ENCODE results near the gene SPACA7. TPM values are rescaled to one million over a fixed set of nuclear protein-coding genes. Genes with fewer than 3 reads are reported as not detected.

SPACA7 gene, protein sequence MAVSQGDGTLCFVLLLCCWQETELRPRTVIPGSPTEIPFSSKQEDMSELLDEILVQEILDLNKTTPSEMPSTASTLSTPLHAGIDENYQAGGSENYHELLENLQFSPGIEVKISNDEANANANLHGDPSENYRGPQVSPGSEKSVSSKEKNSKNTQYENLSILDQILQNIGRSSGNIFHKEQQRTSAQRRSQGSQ
- not detected in 2 replicates for total RNA-seq

DNA sequence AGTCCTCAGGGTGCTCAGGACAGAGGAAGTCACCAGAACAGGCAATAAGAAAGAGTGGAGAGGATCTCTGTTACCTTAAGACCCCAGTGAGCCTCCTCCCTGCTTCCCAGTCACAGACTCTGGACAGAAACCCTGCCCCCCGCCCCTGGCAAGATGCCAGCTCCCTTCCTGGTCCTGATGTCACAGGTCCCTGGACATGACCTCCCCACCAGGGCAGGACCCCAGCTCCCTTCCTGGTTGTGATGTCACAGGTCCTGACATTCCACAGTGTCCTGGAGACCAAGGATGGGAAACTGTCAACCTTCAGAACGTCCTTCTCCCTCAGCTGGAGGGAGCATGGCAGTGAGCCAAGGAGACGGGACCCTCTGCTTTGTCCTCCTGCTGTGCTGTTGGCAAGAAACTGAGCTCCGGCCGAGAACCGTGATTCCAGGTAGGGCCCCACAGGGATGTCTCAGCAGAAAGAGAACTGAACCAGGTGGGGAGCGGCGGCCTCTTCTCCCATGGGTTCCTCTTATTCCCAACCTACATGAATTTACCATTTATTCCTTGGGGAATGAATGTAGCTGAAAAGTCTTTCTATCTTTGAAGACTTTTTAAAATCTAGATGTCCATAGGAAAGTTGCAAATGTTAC, at the start of gene SPACA7:
Gene SPACA7 (plus strand): TSS at position 306 of the 632 bp plus-strand sequence. CDS start 31 bp downstream, at position 337.
- DNase-seq (ENCODE audit: low read depth in 2 of 2): no peak

DNA sequence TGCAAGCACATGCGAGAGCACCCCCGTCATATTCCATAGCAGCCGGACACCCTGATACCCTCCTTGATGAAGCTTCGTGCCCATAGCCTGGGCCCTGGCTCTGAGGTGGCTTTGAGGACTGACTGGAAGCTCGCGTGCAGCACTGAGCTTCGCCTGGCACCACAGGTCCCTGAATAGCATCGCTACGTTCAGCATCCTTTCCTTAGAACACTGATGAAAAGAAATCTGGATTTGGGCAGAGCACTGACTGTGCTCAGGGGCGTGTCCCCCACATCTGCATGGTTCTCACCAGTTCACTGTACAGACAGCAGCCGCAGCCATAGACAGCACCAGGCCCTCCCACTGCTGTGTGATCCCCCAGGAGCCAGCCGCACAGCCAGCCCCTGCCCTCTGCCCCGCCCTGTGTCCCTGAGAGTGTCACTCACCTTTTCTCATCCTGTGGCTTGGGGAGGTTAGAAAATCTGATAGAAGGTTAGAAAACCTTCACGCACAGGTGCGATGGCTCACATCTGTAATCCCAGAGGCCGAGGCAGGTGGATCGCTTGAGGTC, 49.3 kb upstream of the SPACA7 start:
- no peak for DNase-seq (ENCODE audit: low read depth in 2 of 2)

DNA sequence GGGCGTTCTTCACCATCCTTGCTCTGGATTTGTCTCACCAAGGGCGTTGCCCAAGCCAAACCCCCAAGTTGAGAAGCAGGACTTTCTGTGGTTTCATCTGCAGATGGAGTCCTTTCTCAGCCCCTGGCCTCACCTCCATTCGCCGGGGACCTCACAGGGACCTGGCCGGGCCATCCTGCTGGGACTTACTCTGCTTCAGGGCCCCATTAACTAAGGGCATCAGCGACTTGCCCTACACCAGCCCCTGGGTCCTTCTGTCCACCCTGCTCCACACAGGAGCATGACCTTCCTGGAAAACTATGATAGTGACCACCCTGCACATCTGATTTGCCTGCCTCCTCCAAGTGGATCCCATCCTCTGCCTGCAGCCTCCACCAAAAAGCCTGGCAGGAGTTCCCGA, 47.2 kb upstream of the SPACA7 start:
- no peak for DNase-seq (ENCODE audit: low read depth in 2 of 2)

DNA sequence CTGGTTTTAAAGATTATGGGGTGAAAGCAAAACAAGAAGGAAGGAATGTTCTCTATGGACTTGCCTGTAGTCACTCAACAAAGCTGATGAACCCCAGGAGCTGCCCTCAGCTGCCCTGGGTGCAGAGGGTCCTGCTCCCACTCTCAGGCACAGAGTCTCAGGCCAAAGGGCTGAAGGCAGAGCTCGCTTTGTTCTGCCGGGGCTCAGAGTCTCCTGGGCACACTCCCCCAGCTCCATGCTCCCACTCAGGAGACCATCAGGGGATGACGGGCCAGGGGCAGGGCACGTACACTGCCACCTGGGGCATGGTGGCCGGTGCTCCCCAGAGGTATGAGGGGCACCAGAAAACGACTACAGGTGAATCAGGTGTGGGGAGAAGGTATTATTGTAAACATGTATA, 46.8 kb upstream of the SPACA7 start:
- no peak for DNase-seq (ENCODE audit: low read depth in 2 of 2)

DNA sequence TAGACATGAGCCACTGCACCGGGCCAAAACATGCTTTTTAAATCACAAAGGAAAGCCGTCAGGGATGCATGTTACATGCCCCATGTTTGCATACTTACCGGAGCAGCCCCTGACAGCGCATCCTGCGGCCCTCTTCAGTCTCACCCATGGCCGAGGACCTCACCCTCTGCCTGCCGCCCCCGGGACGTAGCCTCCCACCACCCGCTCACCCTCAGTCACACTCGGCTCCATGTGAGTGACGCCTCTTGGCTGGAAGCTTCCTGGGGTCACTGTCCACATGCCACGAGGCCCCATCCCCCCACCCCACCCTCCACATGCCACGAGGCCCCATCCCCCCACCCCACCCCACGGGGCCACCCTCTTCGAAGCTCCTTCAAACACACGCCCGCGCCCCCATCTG, 46.1 kb upstream of the SPACA7 start:
- DNase-seq (ENCODE audit: low read depth in 2 of 2): no peak

GRCh38 chr13:112330479-112331381, 45.4 kb upstream of the SPACA7 start:
- DNase-seq (ENCODE audit: low read depth in 2 of 2): no peak

- no peak for DNase-seq (ENCODE audit: low read depth in 2 of 2)
Measured at GRCh38 chr13:112331675-112332074, 44.5 kb upstream of the SPACA7 start.

DNA sequence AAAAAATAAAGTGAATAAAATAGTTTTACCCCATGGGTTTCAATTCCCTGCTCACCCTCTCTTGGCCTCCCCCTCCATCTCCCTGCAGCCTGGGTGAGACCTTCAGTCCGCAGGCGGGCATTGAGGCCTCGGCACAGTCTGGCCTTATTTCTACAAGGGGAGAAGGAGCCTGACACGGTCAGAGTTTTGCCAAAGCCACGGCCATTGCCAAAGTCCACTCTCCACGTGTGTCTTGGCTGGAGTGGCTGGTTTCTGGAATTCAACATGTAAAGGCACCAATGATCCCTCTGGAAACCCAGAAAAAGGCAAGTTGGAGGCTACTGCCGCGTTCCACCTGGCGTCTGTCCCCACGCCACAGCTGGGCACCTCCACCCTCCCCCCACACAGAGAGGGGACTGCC, 43.4 kb upstream of the SPACA7 start:
- DNase-seq (ENCODE audit: low read depth in 2 of 2): no peak

DNA sequence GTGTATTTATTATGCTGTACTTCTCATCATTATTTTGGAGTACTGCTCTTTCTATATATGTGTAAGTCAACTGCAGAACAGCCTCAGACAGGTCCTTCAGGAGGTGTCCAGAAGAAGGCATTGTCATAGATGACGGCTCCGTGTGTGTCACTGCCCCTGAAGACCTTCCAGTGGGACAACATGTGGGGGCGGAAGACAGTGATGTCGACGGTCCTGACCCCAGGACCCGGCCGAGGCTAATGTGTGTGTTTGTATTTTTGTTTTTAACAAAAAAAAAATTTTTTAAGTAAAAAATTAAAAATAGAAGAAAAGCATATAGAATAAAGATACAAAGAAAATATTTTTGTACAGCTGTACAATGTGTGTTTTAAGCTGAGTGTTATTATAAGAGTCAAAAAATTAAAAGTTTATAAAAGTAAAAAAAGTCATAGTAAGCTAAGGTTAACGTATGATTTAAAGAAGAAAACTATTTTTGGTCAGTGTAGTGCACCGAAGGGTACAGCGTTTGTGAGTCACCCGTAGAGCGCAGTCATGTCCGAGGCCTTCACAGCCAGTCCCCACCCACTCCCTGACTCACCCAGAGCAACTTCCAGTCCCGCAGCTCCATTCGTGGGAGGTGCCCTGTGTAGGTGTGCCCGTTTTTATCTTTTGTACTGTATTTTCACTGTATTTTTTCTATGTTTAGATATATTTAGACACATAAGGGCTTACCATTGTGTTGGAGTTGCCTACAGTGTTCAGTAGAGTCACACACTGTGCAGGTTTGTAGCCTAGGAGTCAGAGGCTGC, 42.2 kb upstream of the SPACA7 start:
- no peak for DNase-seq (ENCODE audit: low read depth in 2 of 2)

DNA sequence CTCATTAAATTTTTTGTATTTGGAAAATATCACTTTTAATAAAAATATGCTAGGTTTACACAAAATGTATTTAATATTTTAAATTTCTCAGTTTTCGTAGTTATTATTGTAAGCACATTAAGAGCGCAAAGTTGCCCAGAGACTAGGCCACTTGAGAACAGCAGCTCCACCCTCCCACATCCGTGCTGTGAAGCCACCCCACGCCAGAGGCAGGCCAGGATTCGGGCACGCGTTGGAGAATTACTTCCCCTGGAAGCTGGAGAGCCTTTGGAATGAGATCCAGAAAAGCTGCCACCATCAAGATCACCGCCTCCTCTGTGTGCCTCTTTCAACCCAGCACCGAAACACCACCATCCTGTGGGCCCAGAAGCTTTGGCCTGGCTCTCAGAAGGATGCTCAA, 41.0 kb upstream of the SPACA7 start:
- no peak for DNase-seq (ENCODE audit: low read depth in 2 of 2)

- DNase-seq (ENCODE audit: low read depth in 2 of 2): no peak
Measured at GRCh38 chr13:112341446-112341845, 34.7 kb upstream of the SPACA7 start.

GRCh38 chr13:112341976-112342735, 34.0 kb upstream of the SPACA7 start:
- no peak for DNase-seq (ENCODE audit: low read depth in 2 of 2)

DNA sequence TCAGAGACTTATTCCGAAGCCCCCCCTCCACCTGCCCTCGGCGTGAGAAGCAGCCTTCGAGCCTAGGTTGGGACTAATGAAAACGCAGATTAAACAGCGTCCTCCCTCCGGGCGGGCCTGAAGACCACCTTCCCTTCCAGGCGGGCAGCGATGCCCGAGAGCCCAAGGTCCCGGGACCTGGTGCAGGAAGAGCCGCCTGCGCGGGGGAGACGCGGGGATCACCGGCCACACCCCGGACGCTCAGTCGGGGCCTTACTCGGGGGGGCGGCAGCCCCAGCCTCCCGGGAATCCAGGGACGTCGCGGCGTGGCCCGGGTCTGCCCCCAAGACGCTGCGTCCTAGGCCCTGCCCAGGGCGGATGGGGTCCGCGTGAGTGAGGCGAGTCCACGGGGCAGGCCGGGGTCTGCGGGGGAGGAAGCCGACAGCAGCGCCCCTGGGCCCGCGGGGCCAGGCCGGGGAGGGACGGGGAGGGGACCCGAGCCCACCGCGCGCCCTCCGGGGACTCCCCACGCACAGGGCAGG, 33.3 kb upstream of the SPACA7 start:
- no peak for DNase-seq (ENCODE audit: low read depth in 2 of 2)

GRCh38 chr13:112343591-112343990, 32.6 kb upstream of the SPACA7 start:
- DNase-seq (ENCODE audit: low read depth in 2 of 2): no peak

DNA sequence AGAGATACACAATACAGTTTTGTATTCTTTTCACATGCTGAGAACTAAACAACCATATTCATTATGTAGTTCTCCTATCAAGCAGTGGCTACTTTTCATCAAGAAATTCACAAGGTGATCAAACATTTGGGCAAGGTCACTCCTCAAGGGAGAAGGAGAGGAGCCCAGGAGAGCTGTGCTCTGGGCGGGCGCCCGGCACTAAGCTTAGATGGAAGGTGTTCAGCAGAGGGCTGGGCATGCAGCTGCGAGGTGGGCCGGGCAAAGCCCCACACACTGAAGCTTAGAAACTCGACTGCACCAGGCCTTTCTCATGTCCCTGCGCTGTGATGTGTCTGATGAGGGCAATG, 30.4 kb upstream of the SPACA7 start:
- DNase-seq (ENCODE audit: low read depth in 2 of 2): no peak

DNA sequence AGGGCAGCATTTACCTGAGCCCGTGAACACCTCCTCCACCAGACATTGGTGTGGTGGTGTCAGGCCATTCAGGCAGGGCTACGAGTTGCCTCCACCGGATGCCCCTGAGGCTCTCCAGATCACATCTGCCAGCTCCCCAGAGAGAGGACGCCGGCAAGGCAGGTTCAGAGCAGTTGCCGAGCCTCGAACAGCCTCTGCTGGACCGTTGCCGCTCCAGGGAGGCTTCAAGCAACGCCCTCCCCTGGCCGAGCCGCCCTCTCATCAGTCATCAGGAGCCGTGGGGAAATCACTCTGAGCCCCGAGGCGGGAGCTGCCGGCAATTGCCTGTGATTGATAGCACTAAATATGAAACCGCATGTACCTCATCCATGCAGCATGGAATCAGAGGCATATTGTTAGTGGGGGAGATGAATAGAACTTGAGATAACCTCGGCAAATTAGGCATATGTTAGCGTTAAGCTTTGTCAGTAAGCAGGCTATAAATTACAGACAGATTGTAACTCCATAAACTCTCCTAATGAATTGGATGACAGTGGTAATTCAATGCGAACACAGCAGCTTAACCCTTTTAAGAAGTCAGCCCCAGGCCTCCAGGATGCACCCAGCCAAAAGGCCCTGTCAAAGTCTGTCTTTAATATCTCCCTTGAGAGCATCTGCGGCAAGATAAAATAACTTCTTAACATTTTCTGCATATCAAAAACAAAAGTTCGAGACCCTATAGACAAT, 29.8 kb upstream of the SPACA7 start:
- DNase-seq (ENCODE audit: low read depth in 2 of 2): no peak

- no peak for DNase-seq (ENCODE audit: low read depth in 2 of 2)
Measured at GRCh38 chr13:112346899-112347229, 29.3 kb upstream of the SPACA7 start.

DNA sequence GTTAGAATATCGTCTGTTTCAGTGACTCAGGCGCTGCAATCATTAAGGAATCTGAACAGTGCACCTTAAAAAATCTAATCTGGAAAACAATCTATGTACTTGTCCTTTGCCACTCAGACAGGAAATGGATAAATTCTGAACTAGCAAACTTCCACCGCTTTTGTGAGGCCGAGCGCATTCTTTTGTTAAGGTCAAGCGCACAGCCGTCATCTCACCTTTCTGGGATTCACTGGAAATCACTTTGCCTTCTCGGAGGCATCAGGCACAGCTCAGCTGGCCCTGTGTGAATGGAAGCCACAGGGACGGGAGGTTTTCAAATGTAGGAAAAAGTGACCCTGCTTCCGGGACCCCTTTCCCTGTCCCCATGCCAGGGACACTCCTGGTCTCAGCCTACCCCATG, 28.2 kb upstream of the SPACA7 start:
- no peak for DNase-seq (ENCODE audit: low read depth in 2 of 2)

GRCh38 chr13:112348642-112349345, 27.4 kb upstream of the SPACA7 start:
- DNase-seq (ENCODE audit: low read depth in 2 of 2): no peak

Measured in dermis microvascular lymphatic vessel endothelial cell (primary cell).